Head of caudate nucleus (tissue), 42 donors: ENCODE data around the gene NR2C2AP.
"Not testable (repeated sequence)": the region's sequence is repeated elsewhere in the genome, so short reads cannot be mapped to it uniquely, and the experiment has no call there.

Source experiments
- DNase-seq, 42 donors: peaks; one replicate each; pipeline versions ENCODE4 v3.0.0 to v3.0.0-alpha.2; 2020 to 2021; ENCODE audit warnings: mixed read lengths in 7 of 42
- intact Hi-C: fragments of 100-400 bp; cut with DNase I; formaldehyde crosslinking; loops from one replicate; pipeline ENCODE4 v1.15.0; 2022

The NR2C2AP gene

DNA sequence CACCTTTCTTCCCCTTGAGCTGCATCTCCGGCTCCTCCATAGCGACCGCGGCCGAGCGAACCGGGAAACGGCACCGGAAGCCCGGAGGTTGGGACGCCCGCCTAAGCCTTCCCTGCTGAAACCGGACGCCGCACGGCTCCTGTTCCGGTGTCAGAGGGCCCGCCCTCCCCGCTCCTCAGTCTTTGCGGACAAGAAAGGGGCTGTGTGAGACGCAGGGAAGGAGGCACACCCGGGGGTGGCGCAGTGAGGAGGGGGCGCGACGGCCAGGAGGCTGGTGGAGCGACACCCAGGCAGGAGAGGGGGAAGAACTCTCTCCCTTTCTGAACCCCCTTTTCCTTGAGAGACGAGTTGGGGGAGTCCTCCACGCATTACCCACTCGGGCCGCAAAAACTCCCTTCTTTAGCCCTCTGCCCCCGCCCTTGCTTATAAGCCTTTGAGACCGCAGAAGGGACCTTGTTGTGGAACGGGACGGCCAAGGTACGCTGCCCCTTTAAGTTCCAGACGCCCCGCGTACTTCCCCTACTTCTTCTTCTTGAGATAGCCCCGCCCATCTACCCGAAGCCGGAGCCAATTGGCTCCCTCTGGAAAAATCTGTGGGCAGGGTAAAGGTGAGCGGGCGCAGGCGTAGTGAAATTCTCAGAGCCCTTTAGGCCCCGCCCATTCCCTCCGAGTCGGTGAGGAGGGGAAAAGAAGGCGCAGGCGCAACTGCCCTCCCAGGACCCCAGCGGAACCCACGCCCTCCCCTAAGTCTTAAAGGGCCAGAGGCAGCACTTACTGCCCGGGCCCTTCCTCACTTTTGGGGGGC lies 10.9 kb downstream of the NR2C2AP start, which contains the start of the genes BORCS8 and RFXANK:
Gene BORCS8, minus strand, starts transcription at position 75 of the 805 bp plus-strand sequence. Its CDS starts 35 bp downstream, at position 40.
Gene RFXANK, plus strand, starts transcription at position 181 of the 805 bp plus-strand sequence. CDS start 1,689 bp downstream, outside the sequence.
- DNase-seq: peak; percentile 95 to 100 (median 98)
- intact Hi-C loops: no loop called here

DNA sequence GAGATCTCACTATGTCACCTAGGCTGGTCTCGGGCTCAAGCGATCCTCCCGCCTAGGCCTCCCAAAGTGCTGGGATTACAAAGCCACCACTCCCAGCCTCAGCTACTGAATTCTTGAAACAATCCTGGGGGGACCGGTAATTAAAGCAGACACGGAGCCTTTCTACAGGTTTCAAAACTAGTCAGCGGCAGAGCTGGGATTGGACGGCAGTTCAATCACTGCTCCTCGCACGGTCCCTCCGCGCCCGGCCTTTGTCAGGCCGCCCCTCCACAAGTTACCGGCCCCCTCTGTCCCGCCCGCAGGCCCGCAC lies 11.5 kb downstream of the NR2C2AP start:
- intact Hi-C loops: no loop called here
- DNase-seq: no peak

DNA sequence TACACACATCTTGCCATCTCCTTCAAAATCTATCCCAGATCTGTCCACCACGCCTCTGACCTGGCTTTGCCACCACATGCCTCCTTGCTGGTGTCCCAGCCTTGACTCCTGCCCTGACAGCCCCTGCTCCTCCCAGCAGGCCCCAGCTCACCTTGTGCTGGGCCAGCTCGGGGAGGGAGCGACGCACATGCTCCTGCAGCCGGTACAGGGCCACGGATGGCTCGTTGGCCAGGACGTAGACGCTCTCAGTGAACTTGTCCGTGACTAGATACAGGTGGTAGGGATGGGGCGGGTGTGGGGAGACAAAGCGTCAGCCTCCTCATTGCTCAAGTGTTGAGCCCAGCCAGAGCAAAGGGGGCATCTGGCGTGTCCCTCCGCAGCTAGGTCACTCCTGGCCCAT lies 16.5 kb downstream of the NR2C2AP start:
- no peak for DNase-seq
- intact Hi-C loops: no loop called here

DNA sequence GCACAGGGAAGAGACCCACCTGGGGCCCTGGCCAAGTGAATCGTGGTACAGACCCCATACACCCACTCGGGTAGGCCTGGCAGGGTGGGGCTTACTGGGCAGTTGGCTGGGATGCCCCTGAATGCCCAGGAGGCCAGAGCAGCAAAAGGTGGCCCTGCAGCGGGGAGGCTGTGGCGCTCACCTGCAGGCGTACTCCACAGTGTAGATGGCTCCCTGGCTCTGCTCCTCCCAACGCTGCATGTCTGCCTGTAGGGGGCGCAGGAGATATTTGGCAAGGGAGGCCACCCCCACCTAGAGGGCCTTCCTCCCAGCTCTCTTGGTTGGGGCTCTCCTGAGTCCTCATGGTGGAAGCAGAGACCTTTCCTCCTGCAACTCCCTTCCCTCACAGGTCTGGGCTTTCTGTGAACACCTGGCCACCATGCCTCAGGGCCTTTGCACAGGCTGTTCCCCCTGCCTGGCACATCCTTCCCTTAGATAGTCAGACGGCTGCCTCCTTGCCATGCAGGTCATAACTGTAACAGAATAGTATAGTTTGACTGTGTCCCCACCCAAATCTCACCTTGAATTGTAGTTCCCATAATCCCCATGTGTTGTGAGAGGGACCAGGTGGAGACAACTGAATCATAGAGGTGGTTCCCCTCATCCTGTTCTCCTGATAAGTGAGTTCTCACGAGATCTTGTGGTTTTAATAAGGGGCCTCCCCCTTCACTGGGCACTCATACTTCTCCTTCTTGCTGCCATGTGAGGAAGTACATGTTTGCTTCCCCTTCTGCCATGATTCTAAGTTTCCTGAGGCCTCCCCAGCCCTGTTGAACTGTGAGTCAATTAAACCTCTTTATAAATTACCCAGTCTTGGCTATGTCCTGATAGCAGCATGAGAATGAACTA lies 17.1 kb downstream of the NR2C2AP start:
- intact Hi-C loops: no loop called here
- peak in 32 of 42 donors; percentile 15 to 69 (median 50) for DNase-seq

DNA sequence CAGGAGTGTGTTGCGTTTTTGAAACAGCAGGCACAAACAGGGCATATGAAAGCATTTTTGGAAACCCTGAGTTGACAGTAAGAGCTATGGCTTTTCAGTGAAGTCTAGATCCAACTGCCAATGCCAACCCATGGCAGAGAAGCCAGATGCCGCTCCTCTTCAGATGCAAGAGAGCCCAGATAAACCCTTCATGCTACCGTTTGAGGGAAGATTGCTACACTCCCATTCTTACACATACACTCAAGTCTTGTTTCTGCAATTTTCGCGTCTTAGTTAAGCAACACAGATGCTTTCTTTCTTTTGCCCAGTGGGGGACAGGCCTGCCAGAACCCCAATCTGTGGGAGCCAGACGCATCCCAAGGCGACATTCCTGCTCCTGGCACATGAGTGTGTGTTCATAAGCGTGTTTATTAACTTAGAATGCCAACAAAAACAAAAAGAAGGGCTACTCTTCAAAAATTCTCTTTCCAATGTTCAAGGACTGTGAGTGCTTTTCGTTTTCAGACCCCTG lies 21.7 kb downstream of the NR2C2AP start:
- intact Hi-C loops: no loop called here

DNA sequence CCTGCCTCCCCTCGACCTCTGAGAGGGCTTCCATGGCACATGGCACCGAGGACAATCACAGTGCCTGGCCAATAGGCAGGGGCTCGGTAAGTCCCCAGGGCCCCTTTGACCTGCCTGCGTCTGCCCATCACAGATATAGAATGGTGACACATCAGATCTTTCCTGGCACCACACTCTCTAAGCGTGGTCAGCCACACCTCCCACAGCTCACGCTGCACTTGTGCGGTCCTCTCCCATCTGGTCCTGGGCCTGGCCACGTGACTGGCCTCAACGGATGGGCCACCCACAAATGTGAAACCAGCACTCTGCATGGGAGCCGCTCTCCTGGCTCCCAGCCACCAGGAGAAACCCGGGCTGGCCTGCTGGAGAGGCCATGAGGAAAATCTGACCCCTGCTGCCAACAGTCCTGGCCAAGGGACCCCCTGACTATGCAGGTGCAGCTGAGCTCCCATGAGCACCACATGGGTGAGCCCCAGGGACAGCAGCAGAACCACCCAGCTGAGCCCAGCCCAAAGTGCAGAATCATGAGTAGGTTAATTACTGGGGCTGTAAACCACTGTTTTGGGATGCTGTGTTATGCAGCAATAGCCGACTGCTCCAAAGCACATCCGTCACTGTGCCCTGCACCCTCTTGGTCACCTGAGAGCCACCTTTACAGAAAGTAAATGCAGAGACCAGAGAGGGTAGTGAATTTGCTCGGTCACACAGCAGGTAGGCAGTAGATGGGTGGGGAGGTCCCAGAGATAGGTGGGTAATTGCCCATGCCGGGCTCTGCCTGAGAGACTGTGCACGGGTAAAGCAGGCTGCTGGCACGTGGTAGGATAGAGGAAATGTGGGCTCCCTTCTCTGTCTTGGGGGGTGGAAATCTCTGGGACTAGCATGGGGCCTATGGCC lies 23.4 kb downstream of the NR2C2AP start:
- intact Hi-C loops: no loop called here
- DNase-seq: no peak

More for the DNA sequence above, 21.7 kb downstream of the NR2C2AP start:
- DNase-seq: no peak

DNA sequence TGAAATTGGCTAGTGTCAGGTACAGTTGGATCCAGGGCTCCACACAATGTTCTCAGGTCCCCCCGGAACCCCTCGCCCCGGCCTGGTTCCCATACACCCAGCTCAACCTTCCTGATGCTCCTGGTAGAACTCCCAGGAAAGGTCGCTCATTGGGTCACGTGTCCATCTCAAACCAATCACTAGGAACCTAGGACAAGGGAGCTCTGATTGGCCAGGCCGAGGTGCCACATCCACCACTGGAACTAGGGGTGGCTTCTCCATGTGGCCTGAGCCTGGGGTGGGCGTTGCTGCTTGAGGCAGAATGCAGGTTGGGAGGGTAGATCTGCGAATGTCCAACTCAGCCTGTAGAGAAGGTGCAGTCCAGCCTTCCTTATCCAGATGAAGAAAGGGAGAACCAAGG lies 26.3 kb downstream of the NR2C2AP start:
- no peak for DNase-seq
- intact Hi-C loops: no loop called here

DNA sequence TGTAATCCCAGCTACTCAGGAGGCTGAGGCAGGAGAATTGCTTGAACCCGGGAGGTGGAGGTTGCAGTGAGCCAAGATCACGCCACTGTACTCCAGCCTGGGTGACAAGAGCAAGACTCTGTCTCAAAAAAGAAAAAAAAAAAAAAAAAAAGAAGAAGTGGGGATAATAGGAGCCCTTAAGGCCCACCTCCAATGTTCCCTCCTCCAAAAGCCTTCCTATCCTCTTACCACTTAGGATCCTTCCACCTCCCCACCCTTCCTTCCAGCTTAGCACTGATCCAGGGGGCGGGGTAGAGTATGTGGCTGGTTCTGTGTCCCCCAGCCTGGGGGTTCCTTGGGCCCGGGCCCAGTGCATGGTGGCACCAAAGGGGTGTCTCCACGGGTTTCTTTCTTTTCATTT lies 30.0 kb downstream of the NR2C2AP start:
- not testable (repeated sequence) for DNase-seq

DNA sequence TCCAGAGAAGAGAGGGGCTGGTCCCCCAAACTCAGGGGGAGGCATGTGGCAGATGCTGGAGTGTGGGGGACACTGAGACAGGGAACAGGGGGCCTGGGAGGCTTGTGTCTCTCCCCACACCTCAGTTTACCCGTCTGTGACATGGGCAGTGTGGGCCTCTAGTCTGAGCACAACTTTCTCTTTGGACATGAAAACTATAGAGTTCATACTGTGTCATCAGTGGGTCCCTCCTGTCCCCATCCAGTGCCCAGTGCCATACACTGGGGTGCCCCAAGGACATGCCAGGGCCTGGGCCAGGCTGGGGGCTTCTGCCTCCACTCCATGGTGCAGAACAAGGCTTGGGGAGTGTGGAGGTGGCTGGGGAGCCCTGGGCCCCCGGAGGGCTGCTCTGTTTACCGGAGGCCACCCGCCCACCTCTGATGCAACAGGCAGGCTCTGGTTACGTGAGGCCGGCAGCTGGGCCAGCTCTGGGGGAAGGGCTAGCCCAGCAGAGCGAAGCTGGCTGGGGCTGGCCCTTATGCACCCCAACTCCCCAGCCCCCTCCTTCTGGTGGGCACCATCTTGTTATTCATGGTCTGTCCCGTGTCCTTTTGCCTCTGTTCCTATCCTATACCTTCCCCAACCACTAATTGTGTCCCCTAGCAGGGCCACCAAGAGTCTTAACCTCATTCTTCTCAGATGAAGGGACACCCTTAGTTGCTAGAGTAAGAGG lies 31.2 kb downstream of the NR2C2AP start:
- no peak for DNase-seq
- intact Hi-C loops: no loop called here

More for the DNA sequence above, 30.0 kb downstream of the NR2C2AP start:
- intact Hi-C loops: not testable (repeated sequence)

DNA sequence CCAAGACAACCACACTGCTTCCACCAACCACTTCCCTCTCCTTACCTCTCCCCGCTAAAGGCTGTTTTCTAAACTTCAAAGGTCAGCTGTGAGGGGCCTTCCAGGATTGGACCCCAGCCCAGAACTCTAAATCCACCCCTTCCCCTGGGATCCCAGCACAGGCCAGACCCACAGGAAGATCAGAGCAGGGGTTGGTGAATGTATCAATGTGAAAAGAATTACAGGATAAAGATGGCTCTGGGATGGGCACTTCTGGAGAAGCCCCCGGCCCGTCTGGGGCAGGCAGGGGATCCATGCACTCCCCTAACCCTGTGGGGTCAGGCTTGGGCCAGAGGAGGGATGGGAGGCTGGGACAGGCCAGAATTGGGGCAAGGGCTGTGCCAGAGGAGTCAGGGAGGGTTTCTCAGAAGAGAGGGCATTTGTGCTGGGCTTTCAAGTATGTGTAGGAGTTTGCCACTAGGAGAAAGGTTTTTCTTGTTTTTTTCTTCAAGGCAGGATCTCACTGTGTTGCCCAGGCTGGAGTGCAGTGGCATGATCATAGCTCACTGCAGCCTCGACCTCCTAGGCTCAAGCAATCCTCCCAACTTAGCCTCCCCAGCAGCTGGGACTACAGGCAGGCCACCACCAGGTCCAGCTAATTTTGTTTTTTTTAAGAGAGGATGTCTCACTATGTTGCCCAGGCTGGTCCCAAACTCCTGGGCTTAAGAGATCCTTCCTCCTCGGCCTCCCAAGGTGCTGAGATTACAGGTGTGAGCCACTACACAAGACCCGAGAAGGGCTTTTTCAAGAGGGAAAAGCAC lies 32.1 kb downstream of the NR2C2AP start:
- intact Hi-C loops: no loop called here
- DNase-seq: no peak

DNA sequence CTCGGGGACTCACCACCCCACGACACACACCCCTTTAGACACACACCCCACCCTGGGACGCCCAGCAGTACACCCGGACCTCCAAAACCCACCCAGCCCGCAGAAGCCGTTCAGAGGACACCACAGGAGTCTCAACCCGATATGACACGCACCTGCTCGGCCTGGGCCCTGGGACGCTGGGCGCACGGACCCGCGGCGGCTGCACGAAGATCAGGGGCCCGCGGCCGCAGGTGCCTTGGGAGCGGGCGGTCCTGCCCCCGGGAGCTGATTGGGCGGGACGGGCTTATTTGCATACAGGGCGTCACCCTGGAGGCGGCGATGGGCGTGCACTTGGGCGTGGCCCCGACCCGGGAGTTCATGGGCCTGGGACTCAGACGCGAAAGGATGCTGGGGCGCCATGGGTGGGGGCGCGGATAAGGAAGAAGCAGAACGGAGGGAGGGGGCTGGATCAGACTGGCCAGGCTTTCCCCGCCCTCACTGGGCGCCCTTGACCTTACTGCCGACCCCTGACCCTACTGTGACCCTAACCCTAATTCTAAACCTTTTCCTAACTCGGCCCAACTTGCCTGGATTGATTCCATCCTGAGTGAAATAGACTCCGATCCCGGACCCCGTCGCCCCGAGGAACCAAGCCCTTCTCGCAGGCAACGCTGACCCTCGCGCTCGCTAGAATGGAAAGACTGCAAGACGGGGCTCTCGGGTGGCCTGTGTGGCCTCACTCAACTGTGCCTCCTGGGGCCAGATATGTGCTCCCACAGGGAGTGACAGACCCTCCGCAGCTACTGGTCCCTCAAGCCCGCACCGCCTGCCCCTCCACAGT lies 33.0 kb downstream of the NR2C2AP start, which contains the start of gene MEF2B:
Gene MEF2B, minus strand, starts transcription at position 211 of the 820 bp plus-strand sequence. CDS start 19,528 bp downstream, outside the sequence.
- DNase-seq: peak; percentile 41 to 92 (median 77)
- intact Hi-C loops: no loop called here

DNA sequence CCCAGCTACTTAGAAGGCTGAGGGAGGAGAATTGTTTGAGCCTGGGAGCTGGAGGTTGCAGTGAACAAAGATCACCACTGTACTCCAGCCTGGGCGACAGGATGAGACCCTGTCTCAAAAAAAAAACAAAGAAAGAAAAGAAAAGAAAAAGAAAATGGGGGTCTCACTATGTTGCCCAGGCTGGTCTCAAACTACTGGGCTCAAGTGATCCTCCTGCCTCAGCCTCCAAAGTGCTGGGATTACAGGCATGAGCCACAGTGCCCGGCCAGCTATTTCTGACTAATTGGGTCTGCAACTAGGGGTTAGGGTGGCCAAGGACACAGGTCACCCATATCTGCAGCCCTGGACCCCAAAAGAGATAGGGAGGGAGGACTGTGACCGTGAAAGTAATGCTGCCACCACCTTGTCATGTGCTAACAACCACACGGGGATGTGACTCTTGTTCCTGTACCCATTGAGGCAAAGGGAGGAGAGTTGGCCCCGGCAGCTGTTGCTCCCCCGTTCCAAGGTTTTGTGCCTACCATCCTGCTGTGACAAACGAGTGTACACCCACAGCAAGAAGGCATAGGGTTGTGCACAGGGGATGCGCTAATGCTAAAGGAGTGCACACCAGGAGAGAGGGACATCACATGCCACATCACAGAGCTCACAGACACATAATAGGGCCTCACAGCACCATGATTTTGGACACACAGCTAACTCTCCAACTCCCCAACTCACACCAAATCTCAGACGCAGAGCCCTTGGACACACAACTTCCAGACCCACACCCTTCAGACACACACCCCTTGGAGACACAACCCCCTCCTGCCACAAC lies 33.8 kb downstream of the NR2C2AP start:
- intact Hi-C loops: no loop called here
- no peak for DNase-seq

DNA sequence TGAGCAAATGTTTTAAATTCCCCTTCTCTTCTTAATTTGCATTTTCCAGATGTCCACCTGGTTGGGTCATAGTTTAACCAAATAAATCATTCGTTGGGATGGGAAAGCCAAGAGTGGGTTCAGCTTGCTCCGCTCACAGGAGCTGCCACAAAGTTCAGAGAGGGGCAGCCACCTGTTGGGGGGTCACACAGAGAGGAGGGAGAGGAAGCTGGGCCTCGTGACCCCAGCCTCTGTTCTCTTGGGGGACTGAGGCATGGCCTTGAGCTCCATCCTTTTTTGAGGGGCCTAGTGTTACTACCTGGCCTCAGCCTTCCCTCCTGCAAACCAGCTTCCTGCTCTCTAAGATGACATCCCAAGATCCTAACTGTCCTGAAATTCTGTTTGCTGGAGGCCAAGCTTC lies 35.6 kb downstream of the NR2C2AP start:
- intact Hi-C loops: no loop called here
- no peak for DNase-seq

DNA sequence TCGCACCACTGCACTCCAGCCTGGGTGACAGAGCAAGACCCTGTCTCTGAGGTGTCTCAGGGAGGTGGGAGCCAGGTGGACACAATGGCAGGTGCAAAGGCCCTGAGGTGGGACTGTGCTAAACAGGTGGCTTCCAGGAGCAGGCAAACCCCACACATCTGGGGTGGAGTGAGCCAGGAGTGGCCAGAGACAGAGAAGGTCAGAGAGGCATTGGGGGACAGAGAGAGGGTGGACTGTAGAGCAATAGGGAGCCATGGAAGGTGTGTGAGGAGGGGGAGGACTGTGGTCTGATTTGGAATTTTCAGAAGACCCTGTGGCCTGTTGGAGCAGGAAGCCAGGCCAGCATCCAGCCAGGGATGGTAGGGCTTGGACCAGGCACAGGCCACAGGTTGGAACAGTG lies 37.8 kb downstream of the NR2C2AP start:
- DNase-seq: no peak
- intact Hi-C loops: no loop called here

DNA sequence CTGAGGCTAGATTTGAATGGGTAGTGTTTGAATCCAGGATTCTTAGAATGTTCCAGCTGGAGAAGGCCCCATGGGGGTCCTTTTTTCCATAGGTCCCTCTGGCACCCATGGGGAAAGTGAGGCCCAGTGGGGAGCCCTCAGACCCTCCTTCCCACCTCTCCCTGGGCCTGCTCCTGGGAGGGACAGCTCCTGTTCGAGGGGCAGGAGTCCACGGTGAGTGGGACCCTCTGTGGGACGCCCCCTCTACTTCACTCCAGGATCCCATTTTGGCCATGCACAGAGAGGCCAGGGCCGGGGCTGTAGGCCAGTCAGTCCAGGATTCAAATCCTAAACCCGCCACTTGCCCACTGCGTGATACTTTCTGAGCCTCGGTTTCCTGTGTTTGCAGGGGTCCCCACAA lies 40.7 kb downstream of the NR2C2AP start:
- intact Hi-C loops: no loop called here
- no peak for DNase-seq
